Parathyroid adenoma (tissue), 2 donors: ENCODE results near the gene CHST15.
"Not testable (repeated sequence)": the region's sequence is repeated elsewhere in the genome, so short reads cannot be mapped to it uniquely, and the experiment has no call there.

Source experiments
- H2AFZ ChIP-seq: fragments of 300-600 bp; sonication (generic); one replicate; pipeline ENCODE4 v1.7.0; 2017; ENCODE audit warnings: antibody characterized with exemption, mild to moderate bottlenecking
- H3K27ac ChIP-seq: fragments of 300-600 bp; sonication (generic); one replicate; pipeline ENCODE4 v1.7.0; 2017
- H3K27me3 ChIP-seq: fragments of 300-600 bp; sonication (generic); one replicate; pipeline ENCODE4 v1.7.0; 2017; ENCODE audit warnings: low read length; ENCODE audit not compliant: control insufficient read depth, insufficient read depth
- H3K36me3 ChIP-seq: fragments of 300-600 bp; sonication (generic); one replicate; pipeline ENCODE4 v1.7.0; 2017; ENCODE audit warnings: low read length; ENCODE audit not compliant: control insufficient read depth, insufficient read depth
- H3K4me1 ChIP-seq: fragments of 300-600 bp; sonication (generic); one replicate; pipeline ENCODE4 v1.7.0; 2017; ENCODE audit warnings: control low read depth
- H3K4me2 ChIP-seq: fragments of 300-600 bp; sonication (generic); one replicate; pipeline ENCODE4 v1.7.0; 2017; ENCODE audit warnings: low read length
- H3K4me3 ChIP-seq: fragments of 300-600 bp; sonication (generic); one replicate; pipeline ENCODE4 v1.7.0; 2017; ENCODE audit warnings: low read depth, low read length
- H3K79me2 ChIP-seq: fragments of 300-600 bp; sonication (generic); one replicate; pipeline ENCODE4 v1.7.0; 2017; ENCODE audit warnings: control low read depth
- H3K9ac ChIP-seq: fragments of 300-600 bp; sonication (generic); one replicate; pipeline ENCODE4 v1.7.0; 2017; ENCODE audit warnings: mild to moderate bottlenecking
- H3K9me3 ChIP-seq: fragments of 300-600 bp; sonication (generic); one replicate; pipeline ENCODE4 v1.7.0; 2017; ENCODE audit warnings: low read length; ENCODE audit not compliant: control insufficient read depth
- TF ChIP-seq, protein P1 (sequence below): fragments of 300-600 bp; sonication (generic); IDR thresholded peaks from one replicate; pipeline ENCODE4 v1.7.0; 2017; ENCODE audit warnings: antibody characterized with exemption, mild to moderate bottlenecking
- donor health status: primary hyperparathyroidism.

Gene CHST15

GRCh38 chr10:124095096-124095495, 1.7 kb upstream of the CHST15 start:
- no peak overlapping the region for H2AFZ ChIP-seq
- TF ChIP-seq, protein P1, sequence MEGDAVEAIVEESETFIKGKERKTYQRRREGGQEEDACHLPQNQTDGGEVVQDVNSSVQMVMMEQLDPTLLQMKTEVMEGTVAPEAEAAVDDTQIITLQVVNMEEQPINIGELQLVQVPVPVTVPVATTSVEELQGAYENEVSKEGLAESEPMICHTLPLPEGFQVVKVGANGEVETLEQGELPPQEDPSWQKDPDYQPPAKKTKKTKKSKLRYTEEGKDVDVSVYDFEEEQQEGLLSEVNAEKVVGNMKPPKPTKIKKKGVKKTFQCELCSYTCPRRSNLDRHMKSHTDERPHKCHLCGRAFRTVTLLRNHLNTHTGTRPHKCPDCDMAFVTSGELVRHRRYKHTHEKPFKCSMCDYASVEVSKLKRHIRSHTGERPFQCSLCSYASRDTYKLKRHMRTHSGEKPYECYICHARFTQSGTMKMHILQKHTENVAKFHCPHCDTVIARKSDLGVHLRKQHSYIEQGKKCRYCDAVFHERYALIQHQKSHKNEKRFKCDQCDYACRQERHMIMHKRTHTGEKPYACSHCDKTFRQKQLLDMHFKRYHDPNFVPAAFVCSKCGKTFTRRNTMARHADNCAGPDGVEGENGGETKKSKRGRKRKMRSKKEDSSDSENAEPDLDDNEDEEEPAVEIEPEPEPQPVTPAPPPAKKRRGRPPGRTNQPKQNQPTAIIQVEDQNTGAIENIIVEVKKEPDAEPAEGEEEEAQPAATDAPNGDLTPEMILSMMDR = no peak
- peaks cover 4% of the 10 kb centered on the region for H3K27me3 ChIP-seq
- no peak overlapping the region for H3K4me3 ChIP-seq
- no peaks in the 10 kb centered on the region for H3K79me2 ChIP-seq
- H3K4me1 ChIP-seq = no peaks in the 10 kb centered on the region
- H3K9me3 ChIP-seq = no peaks in the 10 kb centered on the region
- H3K36me3 ChIP-seq = no peaks in the 10 kb centered on the region
- H3K4me2 ChIP-seq = no peak overlapping the region
- H3K9ac ChIP-seq = no peak overlapping the region
- H3K27ac ChIP-seq = no peak overlapping the region

GRCh38 chr10:124094419-124094785, 1.0 kb upstream of the CHST15 start:
- Histone ChIP-seq H3K4me2 (peak overlapping the region; percentile 47), H2AFZ (peak overlapping the region; percentile 57), H3K4me1 (no peaks in the 10 kb centered on the region), H3K79me2 (no peaks in the 10 kb centered on the region), H3K9ac (no peak overlapping the region), H3K4me3 (peak overlapping the region; percentile 47), H3K27ac (no peak overlapping the region), H3K36me3 (no peaks in the 10 kb centered on the region), H3K27me3 (peaks cover 4% of the 10 kb centered on the region), H3K9me3 (no peaks in the 10 kb centered on the region)
- TF ChIP-seq, protein P1 = no peak

GRCh38 chr10:124093774-124094418, 498 bp upstream of the CHST15 start:
- H3K36me3 ChIP-seq, H3K27ac ChIP-seq, H3K9ac ChIP-seq, H3K27me3 ChIP-seq, H3K9me3 ChIP-seq, H3K79me2 ChIP-seq, H3K4me1 ChIP-seq: not testable (repeated sequence)
- Histone ChIP-seq H2AFZ (peak overlapping the region; percentile 57), H3K4me2 (peak overlapping the region; percentile 84), H3K4me3 (peak overlapping the region; percentile 47)

DNA sequence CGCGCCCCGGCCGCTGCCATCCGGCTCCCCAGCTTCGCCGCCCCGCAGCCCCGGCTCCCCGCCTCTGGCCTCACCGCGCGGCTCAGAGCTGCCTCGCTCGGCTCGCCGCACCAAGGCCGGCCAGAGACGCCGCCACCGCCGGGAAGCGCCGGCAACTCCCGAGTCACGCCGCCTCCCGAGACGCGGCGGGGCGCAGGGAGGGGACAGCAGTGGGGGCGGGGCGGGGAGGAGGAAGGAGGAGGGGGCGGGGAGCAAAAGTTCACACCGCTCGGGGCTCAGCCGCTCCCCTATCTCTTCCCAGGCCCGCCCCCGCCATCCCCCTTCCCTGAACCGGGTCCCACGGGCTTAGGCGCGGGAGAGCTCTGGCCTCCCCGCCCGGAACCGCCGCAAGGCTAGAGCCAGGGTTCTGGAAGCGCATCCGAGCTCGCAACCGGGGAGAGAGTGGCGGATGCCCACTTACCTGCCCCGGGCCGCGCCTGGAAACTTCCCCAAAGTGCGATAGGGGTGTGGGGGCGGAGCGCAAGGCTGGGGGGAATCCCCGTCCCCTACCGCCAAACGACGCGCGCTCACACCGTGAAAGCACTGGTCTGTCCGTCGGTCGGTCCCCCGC, 1.0 kb downstream of the CHST15 start:
- Histone ChIP-seq H3K27me3 (peaks cover 4% of the 10 kb centered on the region), H3K9me3 (no peaks in the 10 kb centered on the region), H3K27ac (no peak overlapping the region), H3K4me1 (no peaks in the 10 kb centered on the region), H3K4me2 (peak overlapping the region; percentile 84), H3K9ac (no peak overlapping the region), H3K36me3 (no peaks in the 10 kb centered on the region), H3K4me3 (peak overlapping the region; percentile 47), H3K79me2 (no peaks in the 10 kb centered on the region), H2AFZ (peak overlapping the region; percentile 70)
- TF ChIP-seq, protein P1 = no peak

DNA sequence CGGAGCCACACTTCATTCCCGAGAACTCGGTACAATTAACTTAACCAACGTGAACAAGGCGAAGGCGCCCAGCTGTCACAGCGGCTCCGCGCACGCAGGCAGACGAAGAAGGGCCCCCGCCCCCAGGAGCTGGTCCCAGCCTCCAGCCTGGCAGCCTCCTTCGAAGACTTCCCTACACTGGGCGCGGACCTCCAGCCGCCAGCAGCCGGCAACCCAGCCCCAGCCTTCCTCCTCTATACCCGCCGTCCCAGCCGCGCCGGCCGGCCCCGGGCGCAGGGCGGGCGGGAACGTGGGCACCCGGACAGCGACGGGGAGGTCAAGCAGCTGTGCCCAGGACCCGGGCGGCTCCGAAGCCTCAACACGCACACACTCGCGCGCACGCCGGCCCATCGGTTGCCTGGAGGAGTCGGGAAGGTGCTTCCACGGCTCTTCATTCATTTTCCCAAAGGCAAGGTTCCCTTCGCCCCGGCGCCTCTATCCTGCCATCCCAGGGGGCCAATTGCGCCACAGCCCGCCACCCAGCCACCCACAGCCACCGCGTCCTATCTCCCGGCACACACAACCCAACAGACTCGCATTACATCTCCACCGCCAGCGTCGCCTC, 1.6 kb downstream of the CHST15 start:
- Histone ChIP-seq H3K9ac (no peak overlapping the region), H3K9me3 (no peaks in the 10 kb centered on the region), H3K27me3 (peaks cover 2% of the 10 kb centered on the region), H3K79me2 (no peaks in the 10 kb centered on the region), H2AFZ (no peak overlapping the region), H3K4me2 (peak overlapping the region; percentile 32), H3K4me1 (no peaks in the 10 kb centered on the region), H3K27ac (no peak overlapping the region), H3K4me3 (peak overlapping the region; percentile 41), H3K36me3 (no peaks in the 10 kb centered on the region)
- TF ChIP-seq, protein P1 = no peak
